BJ (cell line): Measurements from ENCODE around the gene GRIN2C. TPM values are rescaled to one million over a fixed set of nuclear protein-coding genes. Genes with fewer than 3 reads are reported as not detected.
A peak's percentile ranks its signal among the peaks of the same experiment; 100 is the strongest.

Experiments
- CTCF ChIA-PET: fragments of 350-600 bp; formaldehyde crosslinking; extraction: SDS; loops from one replicate; lab custom pipeline; 2021; ENCODE audit warnings: antibody characterized with exemption, inconsistent platforms; lab: Yijun Ruan, JAX
- POLR2A ChIA-PET: fragments of 300-600 bp; sonication (Branson Sonifier 250); formaldehyde crosslinking; extraction: SDS; loops from one replicate; lab custom pipeline; 2021; ENCODE audit warnings: antibody characterized with exemption; lab: Charles Lee
- DNase-seq: peaks from one replicate; pipeline ENCODE4 v3.0.0-alpha.2; 2011; ENCODE audit warnings: low read depth
- H3K27me3 ChIP-seq: 2 replicates; pipeline ENCODE4 v1.6.0; 2011; ENCODE audit warnings: low read length; ENCODE audit not compliant: control insufficient read depth, insufficient read depth
- H3K36me3 ChIP-seq: 2 replicates; pipeline ENCODE4 v1.5.1; 2011; ENCODE audit warnings: low read length; ENCODE audit not compliant: control insufficient read depth, insufficient read depth
- H3K4me3 ChIP-seq: 2 replicates; pipeline ENCODE4 v1.5.1; 2011; ENCODE audit warnings: low read depth, mild to moderate bottlenecking, control low read depth, low read length
- CTCF ChIP-seq: IDR thresholded peaks from 2 replicates; pipeline ENCODE4 v1.5.1; 2011; ENCODE audit warnings: low read depth, mild to moderate bottlenecking, control low read depth, inconsistent platforms, low read length, moderate library complexity; ENCODE audit not compliant: insufficient read depth
- polyA plus RNA-seq: library from polyadenylated mRNA; depleted of rRNA; stranded (reverse); fragments of >200 nt; gene quantifications from 2 replicates; pipeline ENCODE4 v1.2.3, GENCODE V29; 2011

The GRIN2C gene
- polyA plus RNA-seq, 1 experiment = 0.04 TPM

- peaks cover 21% of the 10 kb centered on the region for H3K36me3 ChIP-seq
- ChIA-PET CTCF (interaction anchor here (0.7 to 17.3 kb wide), 19 partner anchors 9 to 208 kb away, joined by 3 to 297 read pairs (median 4); no protein-coding TSS in a partner anchor), POLR2A (interaction anchor here (0.6 kb wide), 1 partner anchor 103 kb away, joined by 9 read pairs; no protein-coding TSS in a partner anchor)
- no peak for DNase-seq
- no peak for TF ChIP-seq CTCF
- H3K4me3 ChIP-seq = no peak overlapping the region
- H3K27me3 ChIP-seq = peaks cover 8% of the 10 kb centered on the region
These were observed 6.0 kb upstream of the GRIN2C start for GRCh38 chr17:74865504-74866197.

- POLR2A ChIA-PET = interaction anchor here (0.6 kb wide), 1 partner anchor 103 kb away, joined by 9 read pairs; no protein-coding TSS in a partner anchor
- DNase-seq = no peak
- Histone ChIP-seq H3K36me3 (peaks cover 21% of the 10 kb centered on the region), H3K4me3 (no peak overlapping the region), H3K27me3 (peaks cover 15% of the 10 kb centered on the region)
- CTCF ChIA-PET = interaction anchor here (0.7 to 17.3 kb wide), 16 partner anchors 8 to 208 kb away, joined by 3 to 297 read pairs (median 4); no protein-coding TSS in a partner anchor
- peak; percentile 96 for TF ChIP-seq CTCF
These were observed 5.2 kb upstream of the GRIN2C start for GRCh38 chr17:74864866-74865395.

GRCh38 chr17:74864297-74864865 is 4.7 kb upstream of the GRIN2C start:
- no peak for DNase-seq
- Histone ChIP-seq H3K4me3 (no peak overlapping the region), H3K27me3 (peaks cover 18% of the 10 kb centered on the region), H3K36me3 (peaks cover 19% of the 10 kb centered on the region)
- no peak for TF ChIP-seq CTCF
- POLR2A ChIA-PET = no interaction called here
- CTCF ChIA-PET = interaction anchor here (0.7 to 17.3 kb wide), 13 partner anchors 12 to 207 kb away, joined by 3 to 297 read pairs (median 6); partner anchors contain the start of gene NAT9

GRCh38 chr17:74863420-74864296 is 4.0 kb upstream of the GRIN2C start:
- ChIA-PET CTCF (interaction anchor here (0.7 to 17.3 kb wide), 8 partner anchors 18 to 206 kb away, joined by 3 to 297 read pairs (median 8); partner anchors contain the start of gene NAT9), POLR2A (no interaction called here)
- Histone ChIP-seq H3K36me3 (peaks cover 19% of the 10 kb centered on the region), H3K4me3 (no peak overlapping the region), H3K27me3 (peaks cover 26% of the 10 kb centered on the region)
- DNase-seq = no peak
- TF ChIP-seq CTCF = no peak
